Transverse colon (tissue), 4 donors: ENCODE data around the gene STMND1. TPM values are rescaled to one million over a fixed set of nuclear protein-coding genes. Genes with fewer than 3 reads are reported as not detected.

Experiments used
- DNase-seq: peaks from one replicate; pipeline ENCODE4 v3.0.0-alpha.2; 2019
- H3K27ac ChIP-seq, 4 donors: fragments of 200-600 bp; sonication (generic); 2 replicates each; pipeline ENCODE4 v1.5.1; 2016 to 2018; ENCODE audit warnings: inconsistent platforms in 4 of 4
- H3K27me3 ChIP-seq: fragments of 200-600 bp; sonication (generic); 2 replicates; pipeline ENCODE4 v1.5.1; 2017; ENCODE audit warnings: inconsistent platforms
- H3K36me3 ChIP-seq, 4 donors: fragments of 200-600 bp; sonication (generic); 2 replicates each; pipeline ENCODE4 v1.5.1; 2017 to 2019; ENCODE audit warnings: inconsistent platforms in 4 of 4
- H3K4me1 ChIP-seq, 4 donors: fragments of 200-600 bp; sonication (generic); 2 replicates each; pipeline ENCODE4 v1.5.1; 2017 to 2020; ENCODE audit warnings: inconsistent platforms in 4 of 4
- H3K4me3 ChIP-seq, 4 donors: fragments of 200-600 bp; sonication (generic); 1 replicate in 1 of 4; 2 replicates in 3 of 4; pipeline versions ENCODE4 v1.5.1 to v1.6.1; 2017 to 2019; ENCODE audit warnings: inconsistent platforms in 4 of 4
- H3K9me3 ChIP-seq, 2 donors: fragments of 200-600 bp; sonication (generic); 2 replicates each; pipeline ENCODE4 v1.5.1; 2017 to 2019; ENCODE audit warnings: inconsistent platforms in 2 of 2
- EP300 ChIP-seq: sonication (generic); formaldehyde crosslinking; IDR thresholded peaks from one replicate; pipeline ENCODE4 v1.6.1; 2017; ENCODE audit warnings: antibody characterized with exemption, low read depth
- POLR2A ChIP-seq: fragments of 450-650 bp; IDR thresholded peaks from one replicate; pipeline ENCODE4 v1.6.1; 2016; ENCODE audit warnings: antibody characterized with exemption, mild to moderate bottlenecking, moderate library complexity
- POLR2AphosphoS5 ChIP-seq, 3 donors: sonication (generic); formaldehyde crosslinking; IDR thresholded peaks; one replicate each; pipeline ENCODE4 v1.6.1; 2016; ENCODE audit warnings: antibody characterized with exemption in 3 of 3
- WGBS, 2 donors: methylation state at CpG; one replicate each; pipeline ENCODE4 v1.1.5; 2018; ENCODE audit warnings: low coverage in 1 of 2; 5-methylcytosine and 5-hydroxymethylcytosine counted together
- in situ Hi-C, 4 donors: fragments of 200-750 bp; cut with MboI; loops; one replicate each; pipeline versions ENCODE4 v1.15.0 to v1.15.1; 2017; ENCODE audit warnings: low sequenced_read_pairs in 3 of 4, low pct_ligation_motif_present in 1 of 4, low pct_unique_long_range_greater_than_20kb in 1 of 4
- intact Hi-C: fragments of 100-400 bp; cut with DNase I; formaldehyde crosslinking; loops from one replicate; pipeline ENCODE4 v1.15.1; 2023; ENCODE audit warnings: low total_unique reads
- total RNA-seq, 4 donors: library from RNA; depleted of rRNA; stranded (reverse); fragments of >200 nt; gene quantifications; one replicate each; pipeline ENCODE4 v1.1.0, GENCODE V29; 2016
- TF ChIP-seq, protein P1 (sequence below), 5 experiments: fragments of 200-600 bp in 3 of 5; fragments of 450-650 bp in 2 of 5; sonication (generic) in 3 of 5; IDR thresholded peaks; 1 replicate in 2 of 5; 2 replicates in 3 of 5; pipeline ENCODE4 v1.5.1; 2016 to 2017; ENCODE audit warnings: antibody characterized with exemption in 5 of 5, inconsistent platforms in 3 of 5, mild to moderate bottlenecking in 2 of 5, moderate library complexity in 1 of 5

Gene STMND1
- total RNA-seq, 4 donors from 2014 or later: 1.1 to 9.3 (median 1.1) TPM; not detected in 1

GRCh38 chr6:17149571-17149970 lies 47.7 kb downstream of the STMND1 start:
- H3K4me1 ChIP-seq: peaks cover 0 to 8% (median 0%) of the 10 kb centered on the region in 4 donors
- TF ChIP-seq, protein P1, sequence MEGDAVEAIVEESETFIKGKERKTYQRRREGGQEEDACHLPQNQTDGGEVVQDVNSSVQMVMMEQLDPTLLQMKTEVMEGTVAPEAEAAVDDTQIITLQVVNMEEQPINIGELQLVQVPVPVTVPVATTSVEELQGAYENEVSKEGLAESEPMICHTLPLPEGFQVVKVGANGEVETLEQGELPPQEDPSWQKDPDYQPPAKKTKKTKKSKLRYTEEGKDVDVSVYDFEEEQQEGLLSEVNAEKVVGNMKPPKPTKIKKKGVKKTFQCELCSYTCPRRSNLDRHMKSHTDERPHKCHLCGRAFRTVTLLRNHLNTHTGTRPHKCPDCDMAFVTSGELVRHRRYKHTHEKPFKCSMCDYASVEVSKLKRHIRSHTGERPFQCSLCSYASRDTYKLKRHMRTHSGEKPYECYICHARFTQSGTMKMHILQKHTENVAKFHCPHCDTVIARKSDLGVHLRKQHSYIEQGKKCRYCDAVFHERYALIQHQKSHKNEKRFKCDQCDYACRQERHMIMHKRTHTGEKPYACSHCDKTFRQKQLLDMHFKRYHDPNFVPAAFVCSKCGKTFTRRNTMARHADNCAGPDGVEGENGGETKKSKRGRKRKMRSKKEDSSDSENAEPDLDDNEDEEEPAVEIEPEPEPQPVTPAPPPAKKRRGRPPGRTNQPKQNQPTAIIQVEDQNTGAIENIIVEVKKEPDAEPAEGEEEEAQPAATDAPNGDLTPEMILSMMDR (IDR thresholded peaks at IDR 0.05): no peak
- no peak for TF ChIP-seq POLR2AphosphoS5 (IDR thresholded peaks at IDR 0.05)
- TF ChIP-seq POLR2A: no peak
- no peak for TF ChIP-seq EP300
- peaks cover 4 to 10% of the 10 kb centered on the region in 2 donors for H3K9me3 ChIP-seq
- no peaks in the 10 kb centered on the region for H3K27me3 ChIP-seq
- in situ Hi-C loops: no loop called here
- no peak overlapping the region for H3K27ac ChIP-seq
- no peaks in the 10 kb centered on the region for H3K36me3 ChIP-seq
- H3K4me3 ChIP-seq: no peak overlapping the region
- DNase-seq: no peak
- intact Hi-C loops: no loop called here
- 80 to 84% methylated on average over 1 to 2 of the region's 2 CpGs for WGBS, 2 donors

DNA sequence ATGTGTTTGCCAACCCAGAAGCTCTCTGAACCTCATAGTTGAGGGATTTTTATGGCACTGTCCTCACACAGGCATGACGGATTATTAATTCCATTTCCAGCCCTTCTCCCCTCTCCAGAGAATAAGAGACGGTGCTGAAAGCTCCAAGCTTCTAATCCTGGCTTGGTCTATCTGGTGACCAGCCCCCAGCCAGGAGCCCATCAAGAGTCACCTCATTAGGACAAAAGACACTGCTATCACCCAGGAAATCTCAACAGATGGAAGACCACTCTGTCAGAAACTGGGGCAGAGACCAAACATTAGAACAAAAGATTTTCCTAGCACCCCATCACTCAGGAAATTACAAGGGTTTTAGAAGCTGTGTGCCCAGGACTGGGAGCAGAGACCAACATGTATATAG lies 48.2 kb downstream of the STMND1 start:
- in situ Hi-C loops (loop anchor here in 3 of 4 donors (10.0 to 25.0 kb wide), 4 partner anchors 435 to 987 kb away; no protein-coding TSS in a partner anchor), intact Hi-C loops (loop anchor here (10.0 kb wide), 1 partner anchor 655 kb away; no protein-coding TSS in a partner anchor)
- no peak overlapping the region for H3K27ac ChIP-seq
- H3K9me3 ChIP-seq: peaks cover 4 to 10% of the 10 kb centered on the region in 2 donors
- H3K27me3 ChIP-seq: no peaks in the 10 kb centered on the region
- H3K4me3 ChIP-seq: no peak overlapping the region
- 86% methylated on average over 2 of the region's 2 CpGs; no CpG with 5 or more reads in 1 of the 2 donors for WGBS, 2 donors
- TF ChIP-seq, protein P1 (IDR thresholded peaks at IDR 0.05): no peak
- TF ChIP-seq POLR2A (no peak), POLR2AphosphoS5 (IDR thresholded peaks at IDR 0.05) (no peak), EP300 (no peak)
- no peaks in the 10 kb centered on the region for H3K36me3 ChIP-seq
- no peak for DNase-seq
- peaks cover 0 to 8% (median 0%) of the 10 kb centered on the region in 4 donors for H3K4me1 ChIP-seq

- Histone ChIP-seq H3K9me3 (peaks cover 4 to 10% of the 10 kb centered on the region in 2 donors), H3K27me3 (no peaks in the 10 kb centered on the region), H3K36me3 (no peaks in the 10 kb centered on the region), H3K4me1 (peaks cover 0 to 8% (median 0%) of the 10 kb centered on the region in 4 donors), H3K27ac (peak overlapping the region in 1 of 4 donors; percentile 10), H3K4me3 (no peak overlapping the region)
- in situ Hi-C loops: loop anchor here in 3 of 4 donors (10.0 to 25.0 kb wide), 4 partner anchors 433 to 985 kb away; no protein-coding TSS in a partner anchor
- intact Hi-C loops: loop anchor here (1.0 to 10.0 kb wide), 2 partner anchors 421 to 653 kb away; no protein-coding TSS in a partner anchor
- DNase-seq: no peak
- TF ChIP-seq EP300: no peak
- no peak for TF ChIP-seq POLR2AphosphoS5 (IDR thresholded peaks at IDR 0.05)
- WGBS, 2 donors: 44 to 57% methylated on average over 3 of the region's 3 CpGs
These were observed 50.0 kb downstream of the STMND1 start for GRCh38 chr6:17151888-17152287.

- Histone ChIP-seq H3K36me3 (no peaks in the 10 kb centered on the region), H3K27ac (no peak overlapping the region), H3K4me1 (peaks cover 0 to 8% (median 0%) of the 10 kb centered on the region in 4 donors), H3K4me3 (no peak overlapping the region), H3K9me3 (peaks cover 4 to 10% of the 10 kb centered on the region in 2 donors), H3K27me3 (no peaks in the 10 kb centered on the region)
- in situ Hi-C loops (loop anchor here in 3 of 4 donors (10.0 to 25.0 kb wide), 4 partner anchors 432 to 985 kb away; no protein-coding TSS in a partner anchor), intact Hi-C loops (loop anchor here (10.0 kb wide), 1 partner anchor 652 kb away; no protein-coding TSS in a partner anchor)
- DNase-seq: no peak
- TF ChIP-seq POLR2A (no peak), POLR2AphosphoS5 (IDR thresholded peaks at IDR 0.05) (no peak), EP300 (no peak)
- TF ChIP-seq, protein P1 (IDR thresholded peaks at IDR 0.05): no peak
These were observed 50.9 kb downstream of the STMND1 start for GRCh38 chr6:17152703-17153102.
